Glutamatergic neuron (in vitro differentiated cells): ENCODE results near the gene OVCA2. TPM values are rescaled to one million over a fixed set of nuclear protein-coding genes. Genes with fewer than 3 reads are reported as not detected.

Experiments used
- DNase-seq: peaks from one replicate; pipeline ENCODE4 v3.0.0; 2022
- H3K27ac Mint-ChIP-seq: one replicate; pipeline ENCODE4 v1.8.0; 2020; ENCODE audit warnings: mild to moderate bottlenecking, mixed read lengths, inconsistent platforms; ENCODE audit not compliant: unreplicated experiment
- H3K27me3 Mint-ChIP-seq: one replicate; pipeline ENCODE4 v1.8.0; 2020; ENCODE audit warnings: mild to moderate bottlenecking, moderate library complexity, mixed read lengths, inconsistent platforms; ENCODE audit not compliant: unreplicated experiment
- H3K36me3 Mint-ChIP-seq: one replicate; pipeline ENCODE4 v1.8.0; 2020; ENCODE audit warnings: mild to moderate bottlenecking, mixed read lengths, inconsistent platforms; ENCODE audit not compliant: unreplicated experiment
- H3K4me1 Mint-ChIP-seq: one replicate; pipeline ENCODE4 v1.8.0; 2020; ENCODE audit warnings: mild to moderate bottlenecking, low read depth, mixed read lengths, inconsistent platforms; ENCODE audit not compliant: unreplicated experiment
- H3K4me3 Mint-ChIP-seq: one replicate; pipeline ENCODE4 v1.8.0; 2020; ENCODE audit warnings: mild to moderate bottlenecking, mixed read lengths, inconsistent platforms; ENCODE audit not compliant: unreplicated experiment
- H3K9me3 Mint-ChIP-seq: one replicate; pipeline ENCODE4 v1.8.0; 2020; ENCODE audit warnings: mild to moderate bottlenecking, moderate library complexity, mixed read lengths, inconsistent platforms; ENCODE audit not compliant: unreplicated experiment
- CTCF ChIP-seq: fragments of 200-600 bp; sonication (generic); IDR thresholded peaks from one replicate; pipeline ENCODE4 v1.5.0; 2021; ENCODE audit not compliant: partially characterized antibody, unreplicated experiment
- long read RNA-seq: library from polyadenylated mRNA; unstranded; transcript quantifications from one replicate; pipeline ENCODE4 v2.0.0, GENCODE V29; 2020; ENCODE audit not compliant: unreplicated experiment
- total RNA-seq: library from RNA; stranded (reverse); fragmentation: NEBNext Ultra II Directional; extraction: Animal tissue kit (Norgen Biotek cat#: 25700); gene quantifications from one replicate; pipeline ENCODE4 v1.2.1, GENCODE V29; 2021; ENCODE audit not compliant: unreplicated experiment

The OVCA2 gene
- total RNA-seq, result 16.3 TPM
- long read RNA-seq, transcript OVCA2-201 (2 exons, 1,122 nt), result major isoform, 36 of 37 reads
- long read RNA-seq, partial matches to known transcripts, result 0 of 37 reads
- long read RNA-seq, other reads (novel, unspliced or antisense), result 1 of 37 reads

GRCh38 chr17:2041561-2042389 lies at the start of gene OVCA2:
Gene OVCA2, plus strand, starts transcription at chr17:2042022. Its CDS starts 26 bp downstream, at chr17:2042048.
- H3K36me3 Mint-ChIP-seq, result no peaks in the 10 kb centered on the region
- no peaks in the 10 kb centered on the region for H3K9me3 Mint-ChIP-seq
- DNase-seq, result peak; percentile 96
- H3K4me1 Mint-ChIP-seq, result peaks cover 7% of the 10 kb centered on the region
- peak within 1 kb of the TSS; percentile 86 for H3K27ac Mint-ChIP-seq
- H3K27me3 Mint-ChIP-seq, result peaks cover 3% of the 10 kb centered on the region
- H3K4me3 Mint-ChIP-seq, result peak within 1 kb of the TSS; percentile 90
- peak; percentile 31 for TF ChIP-seq CTCF

DNA sequence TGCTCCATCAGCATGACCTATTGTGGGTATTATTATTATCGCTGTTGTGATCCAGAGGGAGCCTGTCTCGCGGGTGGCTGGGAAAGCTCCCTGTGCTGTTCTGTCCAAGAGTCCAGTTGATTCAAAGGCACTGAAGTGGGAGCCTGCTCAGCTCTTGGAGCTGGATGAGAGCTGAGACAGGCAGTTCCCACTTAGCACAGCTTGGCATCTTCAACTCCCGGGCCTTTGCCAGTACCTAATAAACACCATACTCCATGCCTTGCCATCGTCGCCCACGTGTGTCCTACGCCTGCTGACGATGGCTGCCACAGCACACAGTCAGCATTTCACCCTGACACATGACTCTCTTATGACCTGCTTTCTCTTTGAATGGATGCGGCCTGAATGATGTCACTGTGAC lies 49.3 kb upstream of the OVCA2 start:
- Mint-ChIP-seq H3K9me3 (peaks cover 18% of the 10 kb centered on the region), H3K27me3 (peaks cover 19% of the 10 kb centered on the region), H3K36me3 (no peaks in the 10 kb centered on the region), H3K27ac (no peak overlapping the region), H3K4me3 (no peak overlapping the region), H3K4me1 (peaks cover 47% of the 10 kb centered on the region)
- DNase-seq, result no peak
- TF ChIP-seq CTCF, result no peak

DNA sequence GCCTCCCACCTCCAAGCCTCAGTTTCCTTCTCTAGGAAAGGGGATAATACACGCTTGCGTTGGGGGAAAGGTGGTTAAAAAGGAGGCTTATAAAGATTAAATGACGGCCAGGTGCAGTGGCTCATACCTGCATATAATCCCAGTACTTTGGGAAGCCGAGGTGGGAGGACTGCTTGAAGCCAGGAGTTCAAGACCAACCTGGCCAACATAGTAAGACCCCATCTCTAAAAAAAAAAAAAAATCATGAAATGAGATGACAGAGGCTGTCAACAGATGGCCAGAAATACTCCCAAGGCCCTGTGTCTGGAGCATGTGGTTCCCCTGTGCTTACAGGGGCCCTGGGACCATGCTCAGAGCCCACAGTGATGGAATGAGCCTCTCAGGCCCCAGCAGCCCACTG lies 47.1 kb upstream of the OVCA2 start:
- H3K36me3 Mint-ChIP-seq, result no peaks in the 10 kb centered on the region
- no peak for TF ChIP-seq CTCF
- peaks cover 48% of the 10 kb centered on the region for H3K4me1 Mint-ChIP-seq
- peaks cover 27% of the 10 kb centered on the region for H3K27me3 Mint-ChIP-seq
- H3K27ac Mint-ChIP-seq, result no peak overlapping the region
- peaks cover 25% of the 10 kb centered on the region for H3K9me3 Mint-ChIP-seq
- DNase-seq, result no peak
- H3K4me3 Mint-ChIP-seq, result no peak overlapping the region

DNA sequence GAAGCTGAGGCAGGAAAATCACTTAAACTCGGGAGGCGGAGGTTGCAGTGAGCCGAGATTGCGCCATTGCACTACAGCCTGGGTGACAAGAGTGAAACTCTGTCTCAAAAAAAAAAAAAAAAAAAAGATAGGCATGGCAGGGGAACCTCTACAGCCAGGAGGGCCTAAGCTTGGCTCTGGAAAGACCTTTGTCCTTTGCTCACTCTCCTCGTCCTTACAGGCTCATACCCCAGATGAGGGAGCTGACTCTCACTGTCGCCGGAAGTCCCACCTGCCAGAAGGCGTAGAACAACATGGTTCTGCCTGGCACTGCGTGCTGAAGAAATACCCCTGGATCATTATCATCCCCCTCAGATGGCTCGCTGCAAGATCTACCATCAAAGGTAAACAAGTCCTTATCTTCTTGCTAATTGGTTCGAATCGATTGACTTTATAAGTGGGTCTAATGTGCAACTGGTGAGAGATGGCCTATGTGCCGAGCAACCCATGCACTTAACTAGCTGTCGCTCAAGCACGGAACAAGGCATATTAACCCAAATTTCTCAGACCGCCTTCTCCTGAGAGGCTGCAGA lies 46.4 kb upstream of the OVCA2 start:
- peaks cover 52% of the 10 kb centered on the region for H3K4me1 Mint-ChIP-seq
- H3K4me3 Mint-ChIP-seq, result peak overlapping the region; percentile 81
- peaks cover 27% of the 10 kb centered on the region for H3K27me3 Mint-ChIP-seq
- DNase-seq, result no peak
- no peaks in the 10 kb centered on the region for H3K36me3 Mint-ChIP-seq
- H3K27ac Mint-ChIP-seq, result no peak overlapping the region
- peaks cover 25% of the 10 kb centered on the region for H3K9me3 Mint-ChIP-seq
- no peak for TF ChIP-seq CTCF
